GM18511 (cell line): Measurements from ENCODE around the gene PEX3.
"Not testable (repeated sequence)": the region's sequence is repeated elsewhere in the genome, so short reads cannot be mapped to it uniquely, and the experiment has no call there.

Experiments used
- ATAC-seq: cut with Tn5 transposase; IDR thresholded peaks from one replicate; pipeline ENCODE4 v1.9.1; 2021; ENCODE audit warnings: mild to moderate bottlenecking, moderate library complexity; ENCODE audit not compliant: unreplicated experiment

PEX3 gene

DNA sequence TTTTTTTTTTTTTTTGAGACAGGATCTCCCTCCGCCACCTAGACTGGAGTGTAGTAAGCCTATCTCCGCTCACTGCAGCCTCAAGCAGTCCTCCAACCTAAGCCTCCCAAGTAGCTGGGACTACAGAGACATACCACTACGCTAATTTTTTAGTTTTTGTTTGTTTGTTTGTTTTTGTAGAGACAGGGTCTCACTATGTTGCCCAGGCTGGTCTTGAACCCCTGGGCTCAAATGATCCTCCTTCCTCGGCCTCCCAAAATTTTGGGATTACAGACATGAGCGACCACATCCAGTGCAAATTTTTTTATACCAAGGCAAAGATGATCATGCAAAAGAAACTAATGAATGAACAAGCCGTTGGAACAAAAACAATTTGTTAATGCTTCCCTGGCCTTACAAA lies 55.6 kb downstream of the PEX3 start:
- no peak for ATAC-seq

DNA sequence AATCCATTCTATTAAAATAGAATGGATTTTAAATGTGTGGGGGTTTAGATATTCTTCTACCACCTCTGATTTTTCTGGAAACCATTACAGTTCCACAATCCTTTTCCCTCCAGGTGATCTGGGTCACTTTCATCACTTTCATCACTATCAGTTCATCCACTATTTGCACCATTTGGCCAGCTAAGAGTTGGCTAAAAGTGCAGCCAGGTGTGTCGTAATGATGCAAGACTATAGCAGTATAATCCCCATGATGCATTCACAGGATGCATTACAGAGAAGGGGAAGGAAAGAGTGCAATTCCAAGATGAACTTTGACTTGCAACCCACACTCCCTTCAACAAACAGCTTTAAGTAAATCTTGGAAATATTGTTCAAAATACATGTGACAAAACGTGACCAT lies 56.0 kb downstream of the PEX3 start:
- ATAC-seq, result no peak

DNA sequence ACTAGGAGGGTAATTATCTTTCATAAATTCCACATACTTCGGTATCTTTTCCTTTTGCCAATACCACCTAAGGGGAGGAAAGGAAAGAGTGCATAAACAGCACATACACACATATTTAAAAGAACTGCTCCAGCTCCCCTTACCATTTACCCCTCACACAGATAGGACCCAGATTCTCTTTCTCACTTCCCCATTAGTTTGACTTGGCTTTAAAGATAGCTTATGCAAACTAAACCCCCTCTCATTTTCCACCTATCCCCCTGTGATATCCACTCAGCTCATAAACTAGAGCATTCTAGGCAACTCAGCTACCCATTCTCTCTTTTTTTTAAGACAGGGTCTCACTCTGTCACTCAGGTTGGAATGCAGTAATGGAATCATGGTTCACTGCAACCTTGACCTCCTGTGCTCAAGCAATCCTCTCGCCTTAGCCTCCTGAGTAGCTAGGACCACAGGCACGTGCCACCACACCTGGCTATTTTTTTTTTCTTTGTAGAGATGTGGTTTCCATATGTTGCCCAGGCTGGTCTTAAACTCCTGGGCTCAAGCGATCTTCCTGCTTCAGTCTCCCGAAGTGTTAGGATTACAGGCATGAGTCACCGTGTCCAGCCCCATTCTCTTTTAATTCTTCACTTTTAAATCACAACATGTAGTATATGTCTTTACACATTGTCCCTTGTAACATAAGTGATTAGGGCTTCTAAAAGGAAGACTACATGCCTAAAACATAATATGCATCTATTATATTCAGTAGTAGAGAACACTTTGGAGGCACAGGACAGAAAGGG lies 56.9 kb downstream of the PEX3 start:
- ATAC-seq, result peak; percentile 46

DNA sequence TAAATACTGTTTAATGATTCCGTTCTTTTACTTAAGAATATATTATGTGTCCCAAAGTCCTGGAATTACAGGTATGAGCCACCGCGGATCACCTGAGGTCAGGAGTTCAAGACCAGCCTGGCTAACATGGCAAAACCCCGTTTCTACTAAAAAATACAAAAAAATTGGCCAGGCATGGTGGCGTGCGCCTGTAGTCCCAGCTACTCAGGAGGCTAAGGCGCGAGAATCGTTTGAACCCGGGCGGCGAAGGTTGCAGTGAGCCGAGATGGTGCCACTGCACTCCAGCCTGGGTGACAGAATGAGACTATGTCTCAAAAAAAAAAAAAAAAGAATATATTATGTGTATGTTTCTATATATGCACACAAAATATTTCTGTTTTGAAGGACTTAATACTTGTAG lies 59.7 kb downstream of the PEX3 start:
- not testable (repeated sequence) for ATAC-seq

DNA sequence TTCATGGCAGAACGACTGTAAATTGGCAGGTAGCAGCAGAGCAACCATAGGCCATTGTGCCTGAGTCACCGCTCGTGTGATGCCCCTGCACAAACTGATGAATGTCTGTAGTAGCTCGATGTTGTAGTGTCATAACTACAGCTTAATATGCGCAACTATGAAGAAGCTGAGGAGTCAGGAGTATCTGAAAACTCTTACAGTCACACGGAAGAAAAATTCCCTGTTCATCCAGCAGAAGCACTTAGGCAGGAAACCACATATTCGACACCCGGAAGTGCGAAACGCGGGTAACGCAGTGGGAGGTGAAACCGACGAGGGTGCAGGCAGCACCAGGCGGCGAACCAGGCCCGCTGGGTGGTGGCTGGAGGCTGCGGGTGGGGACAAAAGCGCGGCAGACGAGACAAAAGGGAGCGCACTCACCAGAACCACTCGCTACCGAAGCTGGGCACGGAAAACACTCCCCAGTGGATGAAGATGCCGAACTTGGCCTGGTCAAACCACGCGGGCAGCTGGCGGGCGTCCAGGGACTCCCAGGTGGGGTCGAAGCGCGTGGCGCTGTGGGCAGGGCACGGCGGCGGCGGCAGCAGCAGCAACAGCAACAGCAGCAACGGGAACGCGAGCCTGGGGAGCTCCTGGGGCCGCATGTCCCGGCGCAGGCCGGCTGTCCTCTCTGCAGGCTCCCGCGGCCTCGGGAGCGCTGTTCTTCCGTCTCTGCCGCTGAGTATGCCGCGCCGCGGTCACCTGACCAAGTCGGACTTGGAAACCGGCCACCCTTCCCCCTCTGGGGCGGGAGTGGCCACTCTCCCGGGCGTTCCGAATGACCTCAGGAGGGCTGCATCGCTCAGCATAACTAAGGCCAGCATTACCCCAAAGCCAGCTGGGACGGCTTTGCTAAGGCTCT lies 60.6 kb downstream of the PEX3 start, which contains the start of gene FUCA2:
Gene FUCA2, minus strand, starts transcription at position 730 of the 901 bp plus-strand sequence. Its CDS starts 86 bp downstream, at position 644.
- peak; percentile 68 for ATAC-seq

DNA sequence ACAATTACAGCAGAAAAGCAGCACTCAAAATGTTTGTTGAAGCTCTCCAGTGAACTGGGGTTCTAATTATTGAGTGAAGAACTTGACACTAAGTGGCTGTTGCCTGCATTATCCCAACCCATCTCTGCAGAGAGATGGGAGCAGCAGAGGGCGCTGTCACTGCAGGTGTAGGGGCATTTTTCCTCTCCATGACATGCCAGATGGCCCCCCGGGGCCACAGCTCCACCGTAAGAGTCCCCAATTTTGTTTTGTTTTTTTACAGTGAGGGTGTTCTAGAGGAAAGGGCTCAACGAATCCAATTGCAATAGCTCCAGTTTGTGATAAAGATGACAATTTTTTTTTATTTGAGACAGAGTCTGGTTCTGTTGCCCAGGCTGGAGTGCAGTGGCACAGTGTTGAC lies 62.8 kb downstream of the PEX3 start:
- ATAC-seq, result no peak

DNA sequence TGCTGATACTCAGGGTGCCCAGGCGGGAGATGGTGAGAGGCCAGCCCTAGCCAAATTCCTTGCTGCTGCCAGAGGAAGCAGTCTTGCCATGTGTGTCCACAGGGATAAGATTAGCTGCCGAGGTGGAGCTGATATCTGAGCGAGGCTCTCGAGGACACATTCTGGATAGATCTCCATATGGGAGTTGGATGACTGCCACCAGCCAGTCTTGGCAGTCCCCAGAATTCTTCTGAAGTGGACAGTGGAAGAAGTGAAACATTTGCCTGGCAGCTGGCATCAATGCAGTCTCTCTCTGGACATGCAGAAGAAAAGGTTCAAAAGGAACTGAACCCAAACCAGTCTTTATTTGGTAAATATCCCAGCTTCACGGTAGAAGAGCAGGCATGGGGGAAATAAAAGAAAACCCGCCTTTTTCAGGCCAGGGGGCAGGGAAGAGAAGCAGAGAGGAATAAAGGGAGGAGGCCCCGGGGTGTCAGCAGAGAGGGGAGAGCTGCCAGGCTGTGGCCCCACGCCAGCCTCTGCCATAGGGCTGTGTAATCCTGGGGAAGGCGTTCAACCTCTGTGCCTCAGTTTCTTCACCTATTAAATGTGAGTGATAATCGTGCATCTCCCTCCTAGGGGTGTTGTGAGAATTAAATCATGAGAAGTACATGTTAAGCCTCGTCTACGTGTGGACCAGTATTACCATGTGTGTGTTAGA lies 64.6 kb downstream of the PEX3 start:
- ATAC-seq, result no peak

DNA sequence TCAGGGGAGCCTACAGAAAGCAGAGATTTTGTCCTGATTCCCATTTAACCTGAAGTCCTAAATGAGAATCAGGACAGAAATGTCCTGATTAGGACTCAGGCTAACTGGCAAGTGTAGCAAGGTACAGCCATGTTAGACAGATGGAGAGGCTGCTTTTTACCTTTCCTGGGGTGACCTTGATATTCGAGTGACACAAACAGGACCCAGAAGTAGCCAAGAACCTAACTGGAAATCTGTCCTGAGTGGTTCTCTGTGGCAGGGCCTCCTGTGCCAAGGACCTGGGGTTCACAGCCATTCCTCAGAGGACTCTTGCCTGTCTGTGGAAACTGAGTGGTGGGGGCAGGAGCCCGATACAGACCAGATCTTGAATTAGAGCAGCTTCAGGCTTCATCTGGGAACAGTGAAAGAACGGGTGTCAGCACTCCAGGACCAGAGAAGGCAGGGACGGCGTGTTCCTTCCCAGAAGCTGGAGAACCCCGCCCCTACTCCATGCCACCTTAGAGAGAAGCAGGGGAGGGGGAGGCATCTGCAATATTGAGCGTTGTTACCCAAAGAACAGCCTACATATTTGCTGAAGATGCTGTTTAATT lies 65.3 kb downstream of the PEX3 start:
- no peak for ATAC-seq

DNA sequence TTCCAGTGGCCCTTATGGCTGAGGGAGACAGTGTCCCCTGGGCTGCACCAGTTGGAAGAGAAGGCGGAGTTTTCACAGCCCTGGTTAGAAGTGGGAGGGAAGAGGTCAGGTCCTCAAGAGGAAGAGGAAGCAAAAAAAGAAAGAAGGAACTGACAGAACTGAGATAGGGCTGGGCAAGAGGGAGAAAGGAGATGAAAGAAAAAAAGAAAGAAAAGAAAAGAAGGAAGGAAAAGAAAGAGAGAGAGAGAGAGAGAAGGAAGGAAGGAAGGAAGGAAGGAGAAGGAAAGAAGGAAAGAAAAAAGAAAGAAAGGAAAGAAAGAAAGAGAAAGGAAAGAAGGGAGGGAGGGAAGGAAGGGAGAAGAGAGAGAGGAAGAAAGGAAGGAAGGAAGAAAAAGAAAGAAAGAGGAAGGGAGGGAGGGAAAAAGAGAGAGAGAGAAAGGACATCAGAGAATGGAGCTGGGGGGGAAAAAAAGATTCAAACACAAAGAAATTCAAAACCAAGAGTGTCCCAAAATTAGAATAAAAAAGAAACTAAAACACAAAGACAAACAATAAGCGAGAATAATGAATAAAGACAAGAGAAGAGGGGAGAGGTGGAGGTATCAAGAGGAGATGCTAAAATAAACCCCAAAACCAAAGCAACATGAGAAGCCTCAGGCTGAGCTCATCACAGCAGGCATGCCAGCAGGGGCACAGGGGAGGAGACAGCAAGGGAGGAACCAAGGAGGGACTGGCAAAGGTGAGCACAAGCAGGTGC lies 66.3 kb downstream of the PEX3 start:
- ATAC-seq, result no peak

DNA sequence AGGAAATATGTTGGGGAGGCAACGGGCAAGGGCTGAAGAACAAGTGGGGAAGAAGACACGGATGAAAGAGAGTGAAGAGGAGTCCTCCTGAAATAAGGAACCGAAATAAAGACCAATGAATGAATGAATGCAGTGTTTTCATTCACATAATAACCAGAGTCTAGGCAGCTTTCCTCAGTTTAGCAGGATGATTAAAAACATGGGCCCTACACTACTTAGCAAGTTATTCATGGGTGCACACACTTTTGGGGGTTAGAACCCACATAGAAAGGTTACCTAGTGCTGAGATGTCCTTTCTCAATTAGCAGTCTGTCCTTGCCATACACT lies 66.8 kb downstream of the PEX3 start:
- no peak for ATAC-seq

DNA sequence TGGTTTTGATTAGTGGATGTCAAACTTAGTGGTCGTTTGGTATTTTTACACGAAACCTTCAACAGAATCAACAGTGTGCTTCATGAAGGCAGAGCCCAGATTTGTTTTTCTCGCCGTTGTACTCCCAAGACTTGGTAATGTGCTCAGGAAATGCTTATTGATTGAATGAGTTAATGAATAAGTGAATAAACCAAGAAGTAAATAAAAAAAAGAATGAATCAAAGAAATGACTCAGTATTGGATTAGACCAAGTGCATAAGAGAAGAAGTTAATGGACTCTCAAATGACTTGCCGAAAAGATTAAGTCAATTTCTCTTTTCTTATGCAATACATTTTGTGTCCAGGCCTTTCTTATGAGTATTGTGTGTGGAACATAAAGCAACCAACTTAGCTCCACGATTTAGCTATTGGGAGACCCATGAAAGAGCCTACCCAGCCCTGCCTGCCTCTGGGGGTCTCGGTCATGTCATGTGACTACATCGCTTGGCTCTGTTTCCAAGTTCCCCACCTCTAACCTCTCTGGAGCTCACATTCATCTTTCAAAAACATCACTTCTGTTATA lies 71.5 kb downstream of the PEX3 start:
- no peak for ATAC-seq

DNA sequence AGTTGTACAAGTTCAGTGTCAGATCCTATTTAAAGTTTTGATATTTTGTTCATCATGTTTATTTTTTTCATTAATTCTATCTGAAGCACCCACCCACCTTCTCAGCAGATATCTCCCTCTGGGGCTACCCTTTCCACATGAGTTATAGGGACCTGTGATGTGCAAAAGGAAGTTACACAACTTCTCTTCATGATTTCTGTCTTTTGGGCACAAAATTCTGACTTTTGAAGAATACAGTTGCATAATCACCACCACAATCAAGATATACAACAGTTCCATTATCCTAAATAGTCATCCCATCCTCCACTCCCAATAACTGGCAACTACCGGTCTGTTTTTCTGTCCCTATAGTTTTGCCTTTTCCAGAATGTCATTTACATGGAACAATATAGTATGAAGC lies 74.8 kb downstream of the PEX3 start:
- ATAC-seq, result no peak

DNA sequence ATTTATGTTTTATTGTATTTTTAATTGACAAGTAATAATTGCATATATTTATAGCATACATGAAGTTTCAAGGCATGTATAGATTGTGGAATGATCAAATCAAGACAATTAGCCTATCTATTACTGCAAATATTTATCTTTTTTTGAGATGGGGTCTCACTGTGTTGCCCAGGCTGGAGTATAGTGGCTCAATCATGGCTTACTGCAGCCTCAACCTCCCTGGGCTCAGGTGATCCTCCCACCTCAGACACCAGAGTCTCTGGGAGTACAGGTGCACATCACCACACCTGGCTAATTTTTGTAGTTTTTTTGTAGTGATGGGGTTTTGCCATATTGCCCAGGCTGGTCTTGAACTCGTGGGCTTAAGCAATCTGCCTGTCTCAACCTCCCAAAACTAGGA lies 77.1 kb downstream of the PEX3 start:
- no peak for ATAC-seq

DNA sequence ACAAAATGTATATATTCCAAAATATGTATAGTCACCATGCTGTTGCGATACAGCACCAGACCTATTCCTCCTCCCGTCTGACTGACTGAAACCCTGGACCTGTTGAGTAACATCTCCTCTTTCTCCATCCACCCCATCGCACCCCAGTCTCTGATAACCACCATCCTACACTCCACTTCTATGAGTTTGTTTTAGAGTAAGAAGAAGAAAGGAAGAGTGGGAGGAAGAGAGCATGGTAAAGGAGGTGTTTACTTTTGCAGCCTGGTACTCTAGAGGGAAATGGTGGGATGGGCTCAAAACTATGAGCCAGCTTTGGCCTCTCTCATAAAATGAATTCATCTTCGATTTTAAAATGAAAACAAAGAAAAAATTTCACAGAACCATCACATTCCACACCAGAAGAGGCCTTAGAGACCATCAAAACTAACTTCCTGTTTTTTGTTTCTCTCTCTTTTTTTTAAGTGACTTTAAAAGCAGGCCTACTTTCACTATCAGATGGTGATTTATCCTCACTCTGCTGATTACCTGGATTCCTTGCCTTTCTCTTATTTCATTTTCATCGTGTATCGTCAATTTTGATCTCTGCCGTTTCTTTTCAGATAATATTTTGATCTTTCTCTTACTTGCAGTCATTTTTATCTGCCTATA lies 77.7 kb downstream of the PEX3 start:
- ATAC-seq, result peak; percentile 85

DNA sequence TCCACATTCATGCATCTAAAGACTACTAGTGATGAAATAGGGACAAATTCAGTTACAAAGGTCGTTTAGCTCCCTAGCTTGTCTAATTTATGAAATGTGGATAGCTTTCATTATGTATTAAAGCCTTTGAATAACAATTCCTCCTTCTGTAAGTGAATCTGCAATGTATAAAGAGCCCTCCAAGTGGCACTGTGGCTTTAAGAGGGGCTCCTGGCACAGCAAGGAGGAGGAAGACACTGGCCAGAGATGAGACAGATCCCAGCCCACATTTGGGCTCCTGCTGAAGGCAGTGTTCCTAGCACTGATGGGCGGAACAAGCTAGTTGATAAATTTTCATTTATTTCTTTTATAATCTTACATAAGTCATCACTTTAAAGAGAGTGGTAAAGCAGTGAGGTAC lies 78.5 kb downstream of the PEX3 start:
- no peak for ATAC-seq

DNA sequence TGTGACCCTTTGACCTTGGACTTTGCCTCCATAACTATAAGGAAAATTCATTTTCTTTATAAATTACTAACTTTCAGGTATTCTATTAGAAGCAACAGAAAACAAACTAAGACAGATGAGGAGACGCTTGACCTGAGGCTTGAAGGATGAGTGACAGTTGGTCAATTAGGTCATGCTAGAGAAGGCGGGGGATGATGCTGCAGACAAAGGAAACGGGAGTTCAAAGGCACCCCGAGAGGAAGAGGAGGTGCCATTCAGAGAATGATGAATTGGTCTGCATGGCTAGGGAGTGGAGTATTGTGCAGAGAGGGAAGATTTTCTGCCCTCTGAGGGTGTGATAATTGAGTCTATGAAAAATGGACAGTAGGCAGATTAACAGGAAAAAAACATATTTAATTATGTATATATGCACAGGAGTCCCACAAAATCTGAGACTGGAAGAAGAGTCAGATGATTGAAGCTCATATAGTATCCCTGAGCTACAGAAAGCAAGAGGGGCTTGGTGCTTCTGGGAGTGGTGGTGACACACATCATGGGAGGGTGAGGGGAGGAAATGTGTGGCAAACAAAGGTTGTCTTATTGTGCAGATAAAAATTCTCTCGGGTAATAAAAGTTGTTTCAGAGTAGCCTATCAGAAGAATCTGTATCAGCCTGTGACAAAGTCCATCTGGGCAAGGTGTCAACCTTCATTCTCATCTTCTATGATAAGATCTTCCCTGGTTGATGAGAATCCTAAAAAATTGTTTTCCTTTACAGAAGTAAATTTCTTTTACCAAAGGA lies 81.3 kb downstream of the PEX3 start:
- no peak for ATAC-seq

DNA sequence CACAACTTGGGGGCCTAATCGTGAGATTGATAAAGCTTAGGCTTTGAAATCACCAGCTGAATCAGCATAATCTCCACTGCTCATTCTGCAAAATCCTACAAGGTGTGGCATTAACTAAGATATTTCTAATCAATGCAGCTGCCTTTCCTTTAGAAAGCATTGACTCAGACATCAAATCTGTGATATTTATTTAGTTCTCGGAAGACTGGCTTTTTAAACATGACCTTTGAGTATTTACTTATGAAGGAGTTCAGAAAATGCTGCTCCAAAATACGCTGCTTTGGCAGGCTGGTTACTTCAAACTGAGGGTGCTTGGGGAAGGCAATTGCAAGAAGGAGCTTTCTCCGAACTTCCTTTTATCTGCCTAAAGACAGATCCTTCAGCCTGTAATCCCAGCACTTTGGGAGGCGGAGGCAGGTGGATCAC lies 84.6 kb downstream of the PEX3 start:
- ATAC-seq, result no peak

DNA sequence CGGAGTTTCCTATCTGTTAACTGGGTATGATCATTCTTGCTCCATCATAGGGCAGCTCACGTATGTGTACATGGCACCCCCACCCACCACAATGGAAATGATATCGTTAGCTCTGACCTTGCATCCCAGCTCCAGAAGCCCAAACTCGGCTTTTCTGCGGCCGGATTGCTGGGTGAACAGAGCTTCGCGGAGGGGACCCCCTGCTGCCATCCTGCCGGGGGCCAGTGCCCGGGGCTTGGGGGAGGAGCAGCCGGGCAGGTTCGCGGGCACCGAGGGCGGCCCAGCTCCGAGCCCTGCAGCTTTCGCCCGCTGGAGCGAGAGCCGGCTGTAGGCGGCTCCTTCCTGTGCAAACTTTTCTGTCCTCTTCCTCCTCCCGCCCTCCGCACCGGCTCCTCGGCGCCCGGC lies 85.9 kb downstream of the PEX3 start:
- ATAC-seq, result peak; percentile 72
